Coronary artery (tissue), 2 donors: ENCODE results near the gene CES3.

Source experiments
- DNase-seq: peaks from one replicate; pipeline ENCODE4 v3.0.0-alpha.2; 2017; ENCODE audit warnings: low spot score
- H3K27ac ChIP-seq, 2 donors: fragments of 200-600 bp; sonication (generic); one replicate each; pipeline ENCODE4 v1.5.1; 2016 to 2019
- H3K4me3 ChIP-seq: fragments of 200-600 bp; sonication (generic); 2 replicates; pipeline ENCODE4 v1.5.1; 2016; ENCODE audit warnings: mild to moderate bottlenecking, moderate library complexity
- TF ChIP-seq, protein P1 (sequence below): fragments of 200-600 bp; sonication (generic); IDR thresholded peaks from one replicate; pipeline ENCODE4 v1.5.1; 2019; ENCODE audit warnings: antibody characterized with exemption

The CES3 gene

GRCh38 chr16:66926171-66926947 is 34.7 kb upstream of the CES3 start:
- peak overlapping the region; percentile 90 to 98 for H3K27ac ChIP-seq
- TF ChIP-seq, protein P1, sequence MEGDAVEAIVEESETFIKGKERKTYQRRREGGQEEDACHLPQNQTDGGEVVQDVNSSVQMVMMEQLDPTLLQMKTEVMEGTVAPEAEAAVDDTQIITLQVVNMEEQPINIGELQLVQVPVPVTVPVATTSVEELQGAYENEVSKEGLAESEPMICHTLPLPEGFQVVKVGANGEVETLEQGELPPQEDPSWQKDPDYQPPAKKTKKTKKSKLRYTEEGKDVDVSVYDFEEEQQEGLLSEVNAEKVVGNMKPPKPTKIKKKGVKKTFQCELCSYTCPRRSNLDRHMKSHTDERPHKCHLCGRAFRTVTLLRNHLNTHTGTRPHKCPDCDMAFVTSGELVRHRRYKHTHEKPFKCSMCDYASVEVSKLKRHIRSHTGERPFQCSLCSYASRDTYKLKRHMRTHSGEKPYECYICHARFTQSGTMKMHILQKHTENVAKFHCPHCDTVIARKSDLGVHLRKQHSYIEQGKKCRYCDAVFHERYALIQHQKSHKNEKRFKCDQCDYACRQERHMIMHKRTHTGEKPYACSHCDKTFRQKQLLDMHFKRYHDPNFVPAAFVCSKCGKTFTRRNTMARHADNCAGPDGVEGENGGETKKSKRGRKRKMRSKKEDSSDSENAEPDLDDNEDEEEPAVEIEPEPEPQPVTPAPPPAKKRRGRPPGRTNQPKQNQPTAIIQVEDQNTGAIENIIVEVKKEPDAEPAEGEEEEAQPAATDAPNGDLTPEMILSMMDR: no peak
- DNase-seq: peak; percentile 88
- peak overlapping the region; percentile 84 for H3K4me3 ChIP-seq

DNA sequence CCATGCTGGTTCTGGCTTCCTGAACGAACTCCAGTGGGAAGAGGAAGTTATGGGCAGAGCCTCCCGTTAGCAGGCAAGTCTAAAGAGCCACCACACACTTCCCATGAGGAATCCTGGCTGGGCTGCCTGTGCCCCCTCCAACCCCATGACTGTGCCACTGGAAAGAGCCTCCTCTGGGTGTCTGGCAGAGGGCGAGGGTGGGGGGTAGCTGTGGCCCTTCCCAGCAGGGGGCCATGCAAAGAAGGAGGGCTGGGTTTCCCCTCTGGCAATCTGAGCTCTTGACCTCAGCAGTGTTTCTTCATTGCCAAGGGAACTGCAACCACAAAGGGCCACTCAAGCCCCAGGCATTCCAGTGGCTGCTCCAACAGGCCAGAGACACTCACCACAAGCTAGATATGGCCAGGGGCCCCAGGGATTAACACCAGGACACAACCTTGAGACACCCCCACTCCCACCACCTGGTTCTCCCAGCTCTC is 34.1 kb upstream of the CES3 start:
- Histone ChIP-seq H3K4me3 (no peak overlapping the region), H3K27ac (peak overlapping the region; percentile 90 to 98)
- TF ChIP-seq, protein P1: no peak
- no peak for DNase-seq

DNA sequence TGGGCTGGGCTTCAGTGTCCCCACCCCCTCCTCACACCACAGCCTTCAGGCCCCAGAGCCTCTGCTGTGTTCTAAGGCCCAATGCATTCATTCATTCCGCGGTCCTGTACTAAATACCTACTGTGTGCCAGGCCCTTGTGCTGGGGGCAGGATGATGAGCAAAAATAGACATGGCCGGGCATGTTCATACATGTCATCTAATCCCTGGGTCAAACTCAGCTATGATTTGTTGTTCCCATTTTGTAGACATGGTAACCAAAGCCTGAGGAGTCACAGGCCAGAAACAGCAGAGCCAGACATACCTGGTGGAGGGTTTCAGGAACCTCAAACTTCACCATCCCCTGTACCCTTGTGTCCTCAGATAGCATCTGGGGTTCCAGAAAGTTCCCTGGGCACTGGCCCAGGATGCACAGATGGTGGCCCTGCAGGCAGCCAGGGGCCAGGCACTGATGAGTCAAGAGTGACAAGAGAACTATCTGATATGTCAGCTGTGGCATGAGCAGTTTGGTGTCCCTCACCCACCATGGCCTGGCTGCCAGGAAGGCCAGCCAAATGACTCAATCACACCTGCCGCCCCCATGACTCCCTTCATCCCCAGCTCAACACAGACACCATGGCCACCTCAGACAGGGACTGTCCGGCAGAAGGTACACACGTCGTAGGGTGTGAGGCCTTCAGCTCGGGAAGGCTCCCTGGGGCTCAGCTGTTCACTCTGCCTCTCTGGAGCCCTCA is 33.0 kb upstream of the CES3 start:
- TF ChIP-seq, protein P1: no peak
- peak overlapping the region; percentile 90 to 98 for H3K27ac ChIP-seq
- no peak for DNase-seq
- no peak overlapping the region for H3K4me3 ChIP-seq

DNA sequence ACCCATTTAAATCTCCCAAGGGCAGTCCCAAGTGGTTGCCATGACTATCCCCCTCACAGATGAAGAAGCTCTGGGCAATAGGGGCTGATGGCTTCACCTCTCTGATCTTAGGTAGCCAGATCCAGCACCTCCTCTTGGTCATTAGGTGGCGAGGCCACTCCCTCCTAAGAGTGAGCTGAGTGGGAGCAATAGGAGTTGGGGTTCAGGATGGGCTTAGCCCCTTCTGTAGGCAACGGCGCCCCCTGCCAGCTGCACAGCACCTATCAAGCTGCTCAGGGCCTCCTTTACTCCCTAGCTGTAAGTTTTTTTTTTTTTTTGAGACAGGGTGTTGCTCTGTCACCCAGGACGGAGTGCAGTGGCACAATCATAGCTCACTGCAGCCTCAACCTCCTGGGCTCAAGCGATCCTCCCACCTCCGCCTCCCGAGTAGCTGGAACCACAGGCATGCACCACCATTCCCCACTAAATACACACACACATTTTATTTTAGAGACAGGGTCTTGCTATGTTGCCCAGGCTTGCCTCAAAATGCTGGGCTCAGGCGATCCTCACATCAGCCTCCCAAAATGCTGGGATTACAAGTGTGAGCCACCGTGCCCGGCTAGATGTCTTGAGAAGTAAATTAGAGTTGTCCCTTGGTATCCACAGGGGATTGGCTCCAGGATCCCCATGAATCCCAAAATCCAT is 32.2 kb upstream of the CES3 start:
- Histone ChIP-seq H3K27ac (peak overlapping the region in 1 of 2 donors; percentile 98), H3K4me3 (no peak overlapping the region)
- TF ChIP-seq, protein P1: peak; percentile 19
- DNase-seq: no peak

GRCh38 chr16:66930189-66930588 is 30.9 kb upstream of the CES3 start:
- H3K27ac ChIP-seq: no peak overlapping the region
- no peak for DNase-seq
- TF ChIP-seq, protein P1: no peak
- no peak overlapping the region for H3K4me3 ChIP-seq

DNA sequence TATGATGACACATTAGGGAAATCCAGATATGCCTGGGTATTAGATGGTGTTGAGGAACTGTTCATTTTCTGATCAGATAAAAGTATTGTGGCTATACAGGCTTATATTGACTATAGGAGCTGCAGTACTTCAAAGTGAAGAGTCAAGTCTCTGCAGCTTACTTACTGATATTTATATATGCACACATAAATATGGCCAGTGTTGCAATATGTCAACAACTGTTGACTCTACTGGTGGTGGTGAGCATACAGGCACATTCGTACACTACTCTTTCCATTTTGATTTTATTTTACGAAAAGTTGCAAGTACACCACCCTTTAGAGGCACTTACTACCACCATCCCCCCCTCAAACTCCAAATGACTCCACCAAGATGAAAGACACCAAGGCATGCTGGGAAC is 29.4 kb upstream of the CES3 start:
- DNase-seq: no peak
- H3K27ac ChIP-seq: no peak overlapping the region
- H3K4me3 ChIP-seq: no peak overlapping the region
- TF ChIP-seq, protein P1: no peak
